ENCODE data around the gene PSORS1C2.
"Not testable (repeated sequence)": the region's sequence is repeated elsewhere in the genome, so short reads cannot be mapped to it uniquely, and the experiment has no call there.

PSORS1C2 gene

GRCh38 chr6:31138982-31139381 lies at the start of gene PSORS1C2:
Gene PSORS1C2 (minus strand): TSS chr6:31139066. CDS start chr6:31139026, 40 bp downstream.
- DNase-seq: no peak

- no peak for DNase-seq
Measured at GRCh38 chr6:31187780-31188194, 48.9 kb upstream of the PSORS1C2 start.

GRCh38 chr6:31186052-31186734 lies 47.3 kb upstream of the PSORS1C2 start:
- no peak for DNase-seq

- DNase-seq: not testable (repeated sequence)
Measured at GRCh38 chr6:31185695-31186051, 46.8 kb upstream of the PSORS1C2 start.

GRCh38 chr6:31183859-31184258 lies 45.0 kb upstream of the PSORS1C2 start:
- DNase-seq: not testable (repeated sequence)

- not testable (repeated sequence) for DNase-seq
Measured at GRCh38 chr6:31183287-31183686, 44.4 kb upstream of the PSORS1C2 start.

GRCh38 chr6:31180500-31180899 lies 41.6 kb upstream of the PSORS1C2 start:
- DNase-seq: no peak

GRCh38 chr6:31179896-31180295 lies 41.0 kb upstream of the PSORS1C2 start:
- no peak for DNase-seq

GRCh38 chr6:31179042-31179386 lies 40.1 kb upstream of the PSORS1C2 start:
- DNase-seq: no peak

- no peak for DNase-seq
Measured at GRCh38 chr6:31178143-31179041, 39.5 kb upstream of the PSORS1C2 start.

- DNase-seq: no peak
Measured at GRCh38 chr6:31175971-31176370, 37.1 kb upstream of the PSORS1C2 start.

- no peak for DNase-seq
Measured at GRCh38 chr6:31174378-31174777, 35.5 kb upstream of the PSORS1C2 start.

GRCh38 chr6:31173406-31173805 lies 34.5 kb upstream of the PSORS1C2 start:
- no peak for DNase-seq

- no peak for DNase-seq
Measured at GRCh38 chr6:31172973-31173384, 34.1 kb upstream of the PSORS1C2 start.

GRCh38 chr6:31171931-31172905 lies 33.4 kb upstream of the PSORS1C2 start:
- DNase-seq: no peak

- no peak for DNase-seq
Measured at GRCh38 chr6:31170987-31171671, 32.3 kb upstream of the PSORS1C2 start.

- no peak for DNase-seq
Measured at GRCh38 chr6:31170600-31170881, 31.7 kb upstream of the PSORS1C2 start, which contains the start of gene POU5F1. Gene POU5F1 (minus strand): TSS chr6:31170682. CDS start chr6:31170620, 62 bp downstream.

GRCh38 chr6:31169858-31170599 lies 31.2 kb upstream of the PSORS1C2 start:
- DNase-seq: not testable (repeated sequence)

GRCh38 chr6:31169123-31169857 lies 30.4 kb upstream of the PSORS1C2 start:
- DNase-seq: no peak

- DNase-seq: no peak
Measured at GRCh38 chr6:31168606-31169005, 29.7 kb upstream of the PSORS1C2 start.

- DNase-seq: no peak
Measured at GRCh38 chr6:31165986-31166385, 27.1 kb upstream of the PSORS1C2 start.

All from NCI-H1436 treated with DMSO at 0.1 percent for 48 hours (cell line).